ENCODE measurements around the gene FBXW8.

DNA sequence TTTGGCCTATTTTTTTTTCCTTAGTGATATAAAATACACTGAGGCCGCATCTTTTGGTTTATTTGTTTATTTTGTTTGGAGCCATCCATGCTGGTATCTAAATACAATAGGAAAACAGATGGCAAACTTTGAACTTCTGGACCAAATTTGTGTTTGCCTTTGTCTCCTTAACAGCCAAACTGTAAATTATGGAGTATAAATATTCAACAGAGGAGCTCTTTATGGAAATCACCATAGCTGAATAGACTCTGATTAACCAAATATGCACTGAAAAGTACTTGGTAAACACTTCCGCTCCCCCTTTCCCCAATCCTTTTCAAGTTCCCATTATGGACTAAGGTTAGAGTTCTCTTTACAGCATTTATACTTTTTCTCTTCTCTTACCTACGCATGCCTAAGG is 107.9 kb downstream of the FBXW8 start:
- no peak for TF ChIP-seq POLR2A (IDR thresholded peaks at IDR 0.05)
- TF ChIP-seq, protein P1, sequence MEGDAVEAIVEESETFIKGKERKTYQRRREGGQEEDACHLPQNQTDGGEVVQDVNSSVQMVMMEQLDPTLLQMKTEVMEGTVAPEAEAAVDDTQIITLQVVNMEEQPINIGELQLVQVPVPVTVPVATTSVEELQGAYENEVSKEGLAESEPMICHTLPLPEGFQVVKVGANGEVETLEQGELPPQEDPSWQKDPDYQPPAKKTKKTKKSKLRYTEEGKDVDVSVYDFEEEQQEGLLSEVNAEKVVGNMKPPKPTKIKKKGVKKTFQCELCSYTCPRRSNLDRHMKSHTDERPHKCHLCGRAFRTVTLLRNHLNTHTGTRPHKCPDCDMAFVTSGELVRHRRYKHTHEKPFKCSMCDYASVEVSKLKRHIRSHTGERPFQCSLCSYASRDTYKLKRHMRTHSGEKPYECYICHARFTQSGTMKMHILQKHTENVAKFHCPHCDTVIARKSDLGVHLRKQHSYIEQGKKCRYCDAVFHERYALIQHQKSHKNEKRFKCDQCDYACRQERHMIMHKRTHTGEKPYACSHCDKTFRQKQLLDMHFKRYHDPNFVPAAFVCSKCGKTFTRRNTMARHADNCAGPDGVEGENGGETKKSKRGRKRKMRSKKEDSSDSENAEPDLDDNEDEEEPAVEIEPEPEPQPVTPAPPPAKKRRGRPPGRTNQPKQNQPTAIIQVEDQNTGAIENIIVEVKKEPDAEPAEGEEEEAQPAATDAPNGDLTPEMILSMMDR (IDR thresholded peaks at IDR 0.05) = no peak
